Gastroesophageal sphincter (tissue), 3 donors: Measurements from ENCODE around the gene ZNF627.

ENCODE experiments used
- EP300 ChIP-seq: sonication (generic); formaldehyde crosslinking; IDR thresholded peaks from one replicate; pipeline ENCODE4 v1.6.1; 2017; ENCODE audit warnings: antibody characterized with exemption, mild to moderate bottlenecking
- POLR2A ChIP-seq, 2 donors: fragments of 450-650 bp; IDR thresholded peaks; one replicate each; pipeline ENCODE4 v1.6.1; 2017; ENCODE audit warnings: antibody characterized with exemption in 2 of 2, mild to moderate bottlenecking in 2 of 2, moderate library complexity in 1 of 2
- POLR2AphosphoS5 ChIP-seq: sonication (generic); formaldehyde crosslinking; IDR thresholded peaks from one replicate; pipeline ENCODE4 v1.6.1; 2017; ENCODE audit warnings: antibody characterized with exemption
- TF ChIP-seq, protein P1 (sequence below), 4 experiments: fragments of 200-600 bp in 2 of 4; fragments of 450-650 bp in 2 of 4; sonication (generic) in 1 of 4; IDR thresholded peaks; one replicate each; pipeline ENCODE4 v1.5.1; 2017 to 2019; ENCODE audit warnings: antibody characterized with exemption in 4 of 4, mild to moderate bottlenecking in 2 of 4, moderate library complexity in 2 of 4

GRCh38 chr19:11606484-11606883, 9.2 kb downstream of the ZNF627 start:
- TF ChIP-seq, protein P1, sequence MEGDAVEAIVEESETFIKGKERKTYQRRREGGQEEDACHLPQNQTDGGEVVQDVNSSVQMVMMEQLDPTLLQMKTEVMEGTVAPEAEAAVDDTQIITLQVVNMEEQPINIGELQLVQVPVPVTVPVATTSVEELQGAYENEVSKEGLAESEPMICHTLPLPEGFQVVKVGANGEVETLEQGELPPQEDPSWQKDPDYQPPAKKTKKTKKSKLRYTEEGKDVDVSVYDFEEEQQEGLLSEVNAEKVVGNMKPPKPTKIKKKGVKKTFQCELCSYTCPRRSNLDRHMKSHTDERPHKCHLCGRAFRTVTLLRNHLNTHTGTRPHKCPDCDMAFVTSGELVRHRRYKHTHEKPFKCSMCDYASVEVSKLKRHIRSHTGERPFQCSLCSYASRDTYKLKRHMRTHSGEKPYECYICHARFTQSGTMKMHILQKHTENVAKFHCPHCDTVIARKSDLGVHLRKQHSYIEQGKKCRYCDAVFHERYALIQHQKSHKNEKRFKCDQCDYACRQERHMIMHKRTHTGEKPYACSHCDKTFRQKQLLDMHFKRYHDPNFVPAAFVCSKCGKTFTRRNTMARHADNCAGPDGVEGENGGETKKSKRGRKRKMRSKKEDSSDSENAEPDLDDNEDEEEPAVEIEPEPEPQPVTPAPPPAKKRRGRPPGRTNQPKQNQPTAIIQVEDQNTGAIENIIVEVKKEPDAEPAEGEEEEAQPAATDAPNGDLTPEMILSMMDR (IDR thresholded peaks at IDR 0.05), result no peak
- TF ChIP-seq POLR2A (IDR thresholded peaks at IDR 0.05) (no peak), POLR2AphosphoS5 (no peak), EP300 (no peak)
